Osteoblast (primary cell): Measurements from ENCODE around the gene FBXO4. TPM values are rescaled to one million over a fixed set of nuclear protein-coding genes. Genes with fewer than 3 reads are reported as not detected.
"Not testable (repeated sequence)": the region's sequence is repeated elsewhere in the genome, so short reads cannot be mapped to it uniquely, and the experiment has no call there.

ENCODE experiments used
- DNase-seq: peaks from one replicate; pipeline ENCODE4 v3.0.0; 2011; ENCODE audit warnings: low spot score, mixed read lengths; ENCODE audit not compliant: insufficient read length; ENCODE audit errors: missing footprints
- H2AFZ ChIP-seq: 2 replicates; pipeline ENCODE4 v1.6.0; 2011; ENCODE audit warnings: mild to moderate bottlenecking, low read length
- H3K27ac ChIP-seq: 2 replicates; pipeline ENCODE4 v1.5.1; 2011; ENCODE audit warnings: mild to moderate bottlenecking, low read depth, low read length, moderate library complexity
- H3K27me3 ChIP-seq: 2 replicates; pipeline ENCODE4 v1.6.0; 2012; ENCODE audit warnings: mild to moderate bottlenecking, control low read depth, inconsistent platforms, low read length, moderate library complexity; ENCODE audit not compliant: insufficient read depth
- H3K36me3 ChIP-seq: 2 replicates; pipeline ENCODE4 v1.5.1; 2011; ENCODE audit warnings: mild to moderate bottlenecking, low read length, control low read depth, moderate library complexity; ENCODE audit not compliant: insufficient read depth
- H3K4me1 ChIP-seq: 2 replicates; pipeline ENCODE4 v1.5.1; 2011; ENCODE audit warnings: mild to moderate bottlenecking, low read length, control low read depth, moderate library complexity; ENCODE audit not compliant: insufficient read depth
- H3K4me2 ChIP-seq: 2 replicates; pipeline ENCODE4 v1.6.0; 2011; ENCODE audit warnings: mild to moderate bottlenecking, low read length; ENCODE audit not compliant: insufficient read depth
- H3K4me3 ChIP-seq: fragments of 200-600 bp; sonication (generic); 3 replicates; pipeline ENCODE4 v1.5.1; 2012; ENCODE audit warnings: mild to moderate bottlenecking, low read length, inconsistent platforms; ENCODE audit not compliant: insufficient read depth
- H3K79me2 ChIP-seq: 2 replicates; pipeline ENCODE4 v1.6.0; 2012; ENCODE audit warnings: mild to moderate bottlenecking, low read length, control low read depth, inconsistent platforms; ENCODE audit not compliant: insufficient read depth
- H3K9me3 ChIP-seq: 2 replicates; pipeline ENCODE4 v1.5.1; 2011; ENCODE audit warnings: low read depth, low read length, control low read depth
- H4K20me1 ChIP-seq: 2 replicates; pipeline ENCODE4 v1.6.0; 2012; ENCODE audit warnings: mild to moderate bottlenecking, low read length, control low read depth; ENCODE audit not compliant: insufficient read depth
- CTCF ChIP-seq: IDR thresholded peaks from 2 replicates; pipeline ENCODE4 v1.5.1; 2011; ENCODE audit warnings: mild to moderate bottlenecking, low read depth, low read length, moderate library complexity; ENCODE audit errors: extremely low read depth
- total RNA-seq: library from RNA; depleted of rRNA; stranded (reverse); fragments of >200 nt; gene quantifications from 2 replicates; pipeline ENCODE4 v1.2.3, GENCODE V29; 2012

Gene FBXO4
- total RNA-seq, 1 donor = 14.5 TPM

- Histone ChIP-seq H3K36me3 (peaks cover 3% of the 10 kb centered on the region), H4K20me1 (no peaks in the 10 kb centered on the region), H3K4me2 (no peak overlapping the region), H3K27ac (no peak overlapping the region), H3K9me3 (no peaks in the 10 kb centered on the region), H2AFZ (no peak overlapping the region), H3K4me1 (no peaks in the 10 kb centered on the region), H3K79me2 (no peaks in the 10 kb centered on the region), H3K4me3 (no peak overlapping the region), H3K27me3 (no peaks in the 10 kb centered on the region)
- no peak for TF ChIP-seq CTCF
- DNase-seq = no peak
These were observed 7.7 kb downstream of the FBXO4 start for GRCh38 chr5:41932770-41933169.

DNA sequence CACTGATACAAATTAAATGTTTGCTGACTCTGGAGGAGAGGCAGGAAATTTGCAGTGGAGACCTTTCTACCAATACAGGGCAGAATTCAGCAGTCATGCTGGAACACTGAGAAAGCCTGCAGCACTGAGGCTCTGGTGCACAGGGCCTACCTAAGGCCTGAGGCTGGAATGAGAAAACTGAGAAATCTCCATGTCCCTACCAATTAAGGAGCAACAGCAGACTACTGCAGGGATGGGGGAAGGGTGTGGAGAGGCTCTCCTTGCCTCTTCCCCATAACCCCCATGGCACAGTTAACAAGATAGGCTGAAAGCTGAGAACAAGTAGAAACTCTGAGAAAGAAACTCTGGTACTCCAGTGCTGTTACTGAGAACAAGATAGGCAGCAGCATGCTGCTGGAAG is 10.5 kb downstream of the FBXO4 start:
- no peak overlapping the region for H3K4me3 ChIP-seq
- H3K27me3 ChIP-seq = no peaks in the 10 kb centered on the region
- H3K4me1 ChIP-seq = no peaks in the 10 kb centered on the region
- no peaks in the 10 kb centered on the region for H3K79me2 ChIP-seq
- peaks cover 3% of the 10 kb centered on the region for H3K36me3 ChIP-seq
- no peaks in the 10 kb centered on the region for H3K9me3 ChIP-seq
- TF ChIP-seq CTCF = no peak
- H2AFZ ChIP-seq = no peak overlapping the region
- DNase-seq = no peak
- no peaks in the 10 kb centered on the region for H4K20me1 ChIP-seq
- no peak overlapping the region for H3K4me2 ChIP-seq
- H3K27ac ChIP-seq = no peak overlapping the region

- Histone ChIP-seq H3K4me1 (no peaks in the 10 kb centered on the region), H3K27ac (no peak overlapping the region), H3K79me2 (no peaks in the 10 kb centered on the region), H3K27me3 (no peaks in the 10 kb centered on the region), H3K4me3 (no peak overlapping the region), H3K4me2 (no peak overlapping the region), H4K20me1 (no peaks in the 10 kb centered on the region), H3K36me3 (no peaks in the 10 kb centered on the region), H2AFZ (no peak overlapping the region), H3K9me3 (no peaks in the 10 kb centered on the region)
- TF ChIP-seq CTCF = no peak
- peak; percentile 48 for DNase-seq
These were observed 15.6 kb downstream of the FBXO4 start for GRCh38 chr5:41940641-41941040.

- H3K4me2 ChIP-seq = not testable (repeated sequence)
These were observed 20.4 kb downstream of the FBXO4 start for GRCh38 chr5:41945332-41945955.

More at GRCh38 chr5:41945332-41945955, 20.4 kb downstream of the FBXO4 start:
- H4K20me1 ChIP-seq, H3K4me3 ChIP-seq, H2AFZ ChIP-seq, DNase-seq, H3K27ac ChIP-seq, H3K4me1 ChIP-seq, H3K27me3 ChIP-seq, H3K9me3 ChIP-seq, H3K36me3 ChIP-seq, H3K79me2 ChIP-seq: not testable (repeated sequence)
